GM18951 (cell line): Measurements from ENCODE around the gene GZMM.

Experiments
- POLR2A ChIP-seq: IDR thresholded peaks from 4 replicates; pipeline ENCODE4 v1.6.1; 2011; ENCODE audit warnings: mild to moderate bottlenecking; ENCODE audit not compliant: insufficient read length, insufficient read depth; ENCODE audit errors: extremely low read depth
- in situ Hi-C: fragments of 300-500 bp; cut with MboI; formaldehyde crosslinking; loops from one replicate; pipeline ENCODE4 v1.12.0; 2022; ENCODE audit warnings: low sequenced_read_pairs, mixed read lengths, inconsistent platforms; ENCODE audit not compliant: unreplicated experiment

GZMM gene

GRCh38 chr19:570937-571565 lies 27.2 kb downstream of the GZMM start:
- peak; percentile 39 for TF ChIP-seq POLR2A
- in situ Hi-C loops, result no loop called here

- in situ Hi-C loops, result no loop called here
- no peak for TF ChIP-seq POLR2A
These were observed 27.7 kb downstream of the GZMM start for GRCh38 chr19:571566-571974.

DNA sequence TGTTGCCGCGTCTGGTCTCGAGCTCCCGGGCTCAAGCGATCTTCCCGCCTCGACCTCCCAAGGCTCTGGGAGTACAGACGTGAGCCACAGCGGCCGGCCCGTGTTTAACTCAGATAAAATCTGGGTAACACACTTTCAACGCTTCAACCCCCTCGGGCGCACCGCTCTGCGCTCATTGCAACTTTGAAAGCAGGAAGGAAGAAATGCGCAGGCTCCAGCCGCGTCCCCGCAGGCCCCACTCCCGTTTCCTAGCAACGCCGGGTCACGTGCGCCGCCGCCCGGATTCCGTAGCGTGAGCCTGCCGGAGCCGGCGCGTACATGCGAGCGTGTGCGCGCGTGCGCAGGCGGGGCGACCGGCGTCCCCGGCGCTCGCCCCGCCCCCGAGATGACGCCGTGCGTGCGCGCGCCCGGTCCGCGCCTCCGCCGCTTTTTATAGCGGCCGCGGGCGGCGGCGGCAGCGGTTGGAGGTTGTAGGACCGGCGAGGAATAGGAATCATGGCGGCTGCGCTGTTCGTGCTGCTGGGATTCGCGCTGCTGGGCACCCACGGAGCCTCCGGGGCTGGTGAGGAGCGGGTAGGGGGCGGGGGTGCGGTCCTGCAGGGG lies 28.4 kb downstream of the GZMM start, which contains the start of gene BSG:
Gene BSG, plus strand, starts transcription at position 457 of the 603 bp plus-strand sequence. Its CDS starts 39 bp downstream, at position 496.
- in situ Hi-C loops, result no loop called here
- TF ChIP-seq POLR2A, result peak; percentile 99

DNA sequence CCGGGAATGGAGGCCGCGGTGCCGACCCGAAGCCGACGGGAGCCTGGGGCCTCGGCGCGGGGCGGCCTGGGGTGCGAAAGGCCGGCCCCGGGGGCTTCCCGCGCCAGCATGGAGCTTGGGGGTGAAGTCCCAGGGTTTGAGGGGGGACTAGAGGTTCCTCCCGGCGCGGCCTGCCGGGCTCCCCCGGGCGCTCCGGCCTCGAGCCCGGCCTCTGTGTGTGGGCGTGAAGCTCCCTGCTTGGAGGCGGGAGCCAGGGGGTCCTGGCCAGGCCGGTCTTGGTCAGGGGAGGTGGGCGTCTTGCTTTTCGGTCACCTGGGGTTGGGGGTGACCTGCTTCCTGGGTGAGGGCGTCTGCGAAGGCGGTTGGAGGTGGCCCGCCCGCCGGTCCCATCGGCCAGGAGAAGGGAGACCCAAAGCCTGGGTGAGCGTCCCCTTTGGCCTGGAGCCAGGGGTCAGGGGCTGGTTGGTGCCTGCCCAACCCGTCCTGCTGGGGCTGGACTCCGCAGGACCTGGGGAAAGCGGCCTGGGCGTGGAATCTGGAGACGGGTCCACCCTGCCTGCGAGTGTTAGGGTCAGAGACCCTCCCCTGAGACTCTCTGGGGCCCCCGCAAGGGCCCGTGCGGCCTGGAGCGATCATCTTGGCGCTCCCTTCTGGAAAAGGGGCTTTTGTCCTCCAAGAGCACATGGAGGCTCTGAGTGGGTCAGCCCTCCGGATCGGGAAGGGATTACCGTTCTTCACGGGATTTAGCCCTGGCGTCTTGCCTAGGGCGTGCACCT lies 29.1 kb downstream of the GZMM start:
- in situ Hi-C loops, result no loop called here
- no peak for TF ChIP-seq POLR2A

GRCh38 chr19:573519-573825 lies 29.6 kb downstream of the GZMM start:
- in situ Hi-C loops, result no loop called here
- no peak for TF ChIP-seq POLR2A

DNA sequence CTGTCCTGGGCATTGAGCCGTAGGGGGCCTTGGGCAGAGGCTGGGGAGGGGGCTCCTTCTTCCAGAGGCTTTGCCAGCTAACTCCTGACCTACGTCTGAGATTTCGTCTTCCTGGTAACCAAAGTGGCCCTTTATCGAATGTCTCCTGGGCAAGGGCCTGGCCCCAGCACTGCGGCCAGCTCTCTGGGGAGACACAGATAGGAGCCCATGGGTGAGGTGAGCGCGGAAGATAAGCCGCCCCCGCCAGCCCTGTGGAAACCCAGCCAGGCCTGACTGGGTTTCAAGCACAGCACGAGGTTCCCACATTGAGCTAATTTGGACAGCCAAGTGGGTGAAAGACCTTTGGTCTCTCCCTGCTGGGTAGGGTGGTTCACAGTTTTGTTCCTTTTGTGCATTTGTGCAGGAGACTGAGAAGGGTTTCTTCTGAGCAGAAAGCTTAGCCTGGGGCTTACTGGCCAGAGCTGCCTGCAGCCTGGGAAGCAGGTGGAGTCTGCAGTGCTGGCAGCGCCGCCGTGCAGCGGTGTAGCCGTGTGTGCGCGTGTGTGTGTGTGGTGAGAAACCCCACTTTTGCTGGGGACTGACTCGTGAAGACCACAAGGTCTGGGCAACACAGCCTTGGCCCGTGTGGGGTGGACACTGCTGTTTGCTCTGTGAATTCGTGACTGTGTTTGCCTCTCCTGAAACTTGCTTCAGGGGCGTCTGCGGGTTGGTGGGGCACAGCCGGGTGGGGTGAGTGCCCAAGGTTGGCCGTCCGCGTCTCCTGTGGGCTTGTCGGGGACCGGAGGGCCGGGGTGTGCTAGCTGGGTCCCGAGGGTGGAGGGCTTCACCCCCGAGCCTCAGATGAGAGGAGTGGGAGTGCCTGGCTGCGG lies 31.0 kb downstream of the GZMM start:
- no peak for TF ChIP-seq POLR2A
- in situ Hi-C loops, result loop anchor here (25.0 kb wide), 1 partner anchor 162 kb away; no protein-coding TSS in a partner anchor

- no peak for TF ChIP-seq POLR2A
- in situ Hi-C loops, result loop anchor here (25.0 kb wide), 1 partner anchor 161 kb away; no protein-coding TSS in a partner anchor
These were observed 32.0 kb downstream of the GZMM start for GRCh38 chr19:575527-576506.

DNA sequence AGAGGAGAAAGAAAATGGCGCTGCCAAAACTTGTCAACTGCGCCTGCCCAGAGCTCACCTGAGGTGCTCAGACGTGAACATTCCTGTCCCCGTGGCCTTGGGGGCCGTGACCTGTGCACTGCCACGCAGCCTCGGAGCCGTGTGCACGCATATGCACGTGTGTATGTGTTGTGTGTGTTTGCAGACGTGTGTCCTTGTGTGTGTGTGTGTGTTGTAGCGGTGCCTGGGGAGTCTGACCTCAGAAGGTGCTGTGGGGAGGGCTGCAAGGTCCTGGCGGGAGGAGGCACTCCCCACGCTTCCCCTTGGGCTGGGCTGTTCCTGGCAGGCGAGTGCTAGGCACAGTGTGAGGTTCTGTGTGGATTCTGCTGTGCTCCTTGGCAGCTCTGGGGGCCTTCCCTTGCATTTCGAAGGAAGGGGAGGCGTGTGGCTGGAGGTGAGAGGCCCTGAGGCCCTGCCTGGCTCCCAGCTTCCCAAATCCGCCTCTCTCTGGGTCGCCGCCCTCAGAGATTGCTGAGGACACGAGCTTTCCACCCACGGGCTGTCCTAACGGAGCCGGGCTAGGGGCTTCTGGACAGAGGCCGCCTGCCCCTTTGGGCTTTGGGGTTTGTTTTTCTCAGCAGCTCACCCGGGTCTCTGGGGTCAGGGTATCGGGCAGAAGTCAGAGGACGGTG lies 33.0 kb downstream of the GZMM start:
- TF ChIP-seq POLR2A, result no peak
- in situ Hi-C loops, result loop anchor here (25.0 kb wide), 1 partner anchor 160 kb away; no protein-coding TSS in a partner anchor

DNA sequence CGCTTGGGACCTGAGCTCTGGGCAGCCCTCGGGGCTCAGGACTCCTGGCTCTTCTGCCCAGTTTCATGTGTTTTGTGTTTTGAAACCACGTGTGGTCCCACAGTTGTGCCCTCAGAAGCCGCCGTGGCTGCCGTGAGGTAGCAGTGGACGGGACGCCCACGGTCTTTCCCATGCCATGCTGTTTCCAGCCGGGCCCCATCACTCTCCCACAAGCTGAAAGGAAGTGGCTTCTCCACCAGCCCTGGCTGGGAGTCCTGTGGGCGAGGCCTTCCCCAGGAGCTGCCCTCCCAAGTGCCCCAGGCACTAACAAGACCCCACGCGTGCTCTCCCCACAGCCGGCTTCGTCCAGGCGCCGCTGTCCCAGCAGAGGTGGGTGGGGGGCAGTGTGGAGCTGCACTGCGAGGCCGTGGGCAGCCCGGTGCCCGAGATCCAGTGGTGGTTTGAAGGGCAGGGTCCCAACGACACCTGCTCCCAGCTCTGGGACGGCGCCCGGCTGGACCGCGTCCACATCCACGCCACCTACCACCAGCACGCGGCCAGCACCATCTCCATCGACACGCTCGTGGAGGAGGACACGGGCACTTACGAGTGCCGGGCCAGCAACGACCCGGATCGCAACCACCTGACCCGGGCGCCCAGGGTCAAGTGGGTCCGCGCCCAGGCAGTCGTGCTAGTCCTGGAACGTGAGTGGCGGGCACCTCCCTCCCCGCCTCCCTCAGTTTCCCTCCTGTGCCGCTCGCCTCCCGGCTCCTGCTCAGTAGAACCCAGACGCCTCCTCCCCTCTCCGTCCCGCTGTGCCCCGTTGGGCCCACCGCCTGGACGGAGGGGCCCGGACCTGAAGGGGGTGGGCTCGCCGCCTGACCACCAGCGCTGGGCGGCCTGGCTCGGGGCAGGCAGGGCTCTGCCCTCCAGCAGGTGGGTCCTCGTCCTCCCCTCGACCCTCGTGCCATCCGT lies 33.9 kb downstream of the GZMM start:
- TF ChIP-seq POLR2A, result no peak
- in situ Hi-C loops, result loop anchor here (25.0 kb wide), 1 partner anchor 160 kb away; no protein-coding TSS in a partner anchor

- in situ Hi-C loops, result loop anchor here (25.0 kb wide), 1 partner anchor 158 kb away; no protein-coding TSS in a partner anchor
- no peak for TF ChIP-seq POLR2A
These were observed 35.4 kb downstream of the GZMM start for GRCh38 chr19:579111-579841.
